D341Med (cell line): ENCODE results near the gene DSCAM.
"Not testable (repeated sequence)": the region's sequence is repeated elsewhere in the genome, so short reads cannot be mapped to it uniquely, and the experiment has no call there.

ENCODE experiments used
- DNase-seq: peaks from one replicate; pipeline ENCODE4 v3.0.0; 2012; ENCODE audit warnings: low spot score

Gene DSCAM

GRCh38 chr21:40242586-40243265 lies 604.2 kb downstream of the DSCAM start:
- no peak for DNase-seq

GRCh38 chr21:40235528-40235927 lies 611.4 kb downstream of the DSCAM start:
- DNase-seq, result no peak

- no peak for DNase-seq
Measured at GRCh38 chr21:40231979-40232378, 615.0 kb downstream of the DSCAM start.

GRCh38 chr21:40227096-40227495 lies 619.9 kb downstream of the DSCAM start:
- no peak for DNase-seq

GRCh38 chr21:40215941-40216340 lies 631.0 kb downstream of the DSCAM start:
- DNase-seq, result no peak

GRCh38 chr21:40210251-40210650 lies 636.7 kb downstream of the DSCAM start:
- DNase-seq, result no peak

GRCh38 chr21:40208948-40209345 lies 638.0 kb downstream of the DSCAM start:
- no peak for DNase-seq

- DNase-seq, result no peak
Measured at GRCh38 chr21:40208206-40208947, 638.6 kb downstream of the DSCAM start.

GRCh38 chr21:40200946-40201345 lies 646.0 kb downstream of the DSCAM start:
- no peak for DNase-seq

- no peak for DNase-seq
Measured at GRCh38 chr21:40200126-40200525, 646.8 kb downstream of the DSCAM start.

GRCh38 chr21:40194185-40194980 lies 652.6 kb downstream of the DSCAM start:
- DNase-seq, result no peak

GRCh38 chr21:40191616-40192015 lies 655.3 kb downstream of the DSCAM start:
- no peak for DNase-seq

GRCh38 chr21:40191196-40191595 lies 655.8 kb downstream of the DSCAM start:
- DNase-seq, result no peak

GRCh38 chr21:40187946-40188654 lies 658.9 kb downstream of the DSCAM start:
- no peak for DNase-seq

- no peak for DNase-seq
Measured at GRCh38 chr21:40187244-40187643, 659.7 kb downstream of the DSCAM start.

GRCh38 chr21:40186045-40186444 lies 660.9 kb downstream of the DSCAM start:
- no peak for DNase-seq

- DNase-seq, result no peak
Measured at GRCh38 chr21:40185208-40185607, 661.8 kb downstream of the DSCAM start.

GRCh38 chr21:40182491-40182890 lies 664.5 kb downstream of the DSCAM start:
- DNase-seq, result not testable (repeated sequence)

- DNase-seq, result no peak
Measured at GRCh38 chr21:40179166-40179565, 667.8 kb downstream of the DSCAM start.

GRCh38 chr21:40178726-40179125 lies 668.2 kb downstream of the DSCAM start:
- no peak for DNase-seq

- DNase-seq, result no peak
Measured at GRCh38 chr21:40177979-40178378, 669.0 kb downstream of the DSCAM start.

- no peak for DNase-seq
Measured at GRCh38 chr21:40176724-40177123, 670.2 kb downstream of the DSCAM start.
